Measurements from ENCODE around the gene ATG2B.

DNA sequence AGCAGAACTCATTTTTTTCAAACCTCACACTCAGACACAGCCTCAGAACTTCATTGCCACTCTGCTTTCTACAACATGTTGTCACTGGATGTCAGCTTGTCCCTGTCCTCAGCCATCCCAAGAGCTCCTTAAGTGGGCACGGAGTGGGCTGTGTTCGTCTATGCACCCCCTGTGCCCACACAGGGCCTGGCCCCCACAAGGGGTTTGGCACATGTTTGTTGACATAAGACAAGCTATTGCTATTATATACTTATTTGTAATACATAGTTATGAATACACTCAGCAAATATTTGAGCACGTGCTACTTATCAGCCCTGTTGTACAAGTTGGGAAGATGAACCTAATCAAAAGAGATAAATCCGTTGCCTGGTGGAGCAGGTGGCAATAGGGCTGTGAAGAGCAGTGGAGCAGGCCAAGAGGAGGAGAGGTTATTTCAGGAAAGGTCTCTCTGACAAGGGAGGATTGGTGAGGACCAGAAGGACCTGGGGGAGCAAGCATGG lies 111.4 kb downstream of the ATG2B start:
- no peak for TF ChIP-seq CTCF (IDR thresholded peaks at IDR 0.05; ENCODE audit: low read depth, low read length)
- TF ChIP-seq EZH2phosphoT487 (IDR thresholded peaks at IDR 0.05; ENCODE audit: low read depth): no peak
